Stimulated activated CD4-positive, alpha-beta T cell treated with anti-CD3 and anti-CD28 coated beads, TNF-alpha, amount 100 ng/mL, for 1 hour (primary cell): ENCODE results near the gene WWOX.

Source experiments
- DNase-seq, 3 donors: peaks; one replicate each; pipeline ENCODE4 v3.0.0-alpha.2; 2020; ENCODE audit warnings: low read depth in 3 of 3, low spot score in 1 of 3

WWOX gene

GRCh38 chr16:78258375-78259065 is 159.1 kb downstream of the WWOX start:
- no peak for DNase-seq

GRCh38 chr16:78259873-78260272 is 160.4 kb downstream of the WWOX start:
- DNase-seq: no peak

GRCh38 chr16:78264642-78265041 is 165.2 kb downstream of the WWOX start:
- DNase-seq: no peak

GRCh38 chr16:78269256-78269655 is 169.8 kb downstream of the WWOX start:
- no peak for DNase-seq

- no peak for DNase-seq
These were observed 172.5 kb downstream of the WWOX start for GRCh38 chr16:78271981-78272380.

GRCh38 chr16:78274771-78275170 is 175.3 kb downstream of the WWOX start:
- no peak for DNase-seq

- no peak for DNase-seq
These were observed 176.0 kb downstream of the WWOX start for GRCh38 chr16:78275420-78275819.

GRCh38 chr16:78277321-78278055 is 178.0 kb downstream of the WWOX start:
- no peak for DNase-seq

- no peak for DNase-seq
These were observed 178.6 kb downstream of the WWOX start for GRCh38 chr16:78278056-78278450.

GRCh38 chr16:78281115-78281514 is 181.7 kb downstream of the WWOX start:
- no peak for DNase-seq

GRCh38 chr16:78283548-78284251 is 184.2 kb downstream of the WWOX start:
- no peak for DNase-seq

GRCh38 chr16:78284326-78284725 is 184.9 kb downstream of the WWOX start:
- no peak for DNase-seq

- no peak for DNase-seq
These were observed 185.5 kb downstream of the WWOX start for GRCh38 chr16:78284957-78285434.

GRCh38 chr16:78285437-78285922 is 186.0 kb downstream of the WWOX start:
- DNase-seq: no peak

GRCh38 chr16:78286065-78286464 is 186.6 kb downstream of the WWOX start:
- DNase-seq: no peak

- DNase-seq: no peak
These were observed 189.4 kb downstream of the WWOX start for GRCh38 chr16:78288888-78289287.

GRCh38 chr16:78289373-78289772 is 189.9 kb downstream of the WWOX start:
- no peak for DNase-seq

- DNase-seq: no peak
These were observed 190.4 kb downstream of the WWOX start for GRCh38 chr16:78289844-78290277.

GRCh38 chr16:78290395-78290794 is 190.9 kb downstream of the WWOX start:
- DNase-seq: no peak

GRCh38 chr16:78290872-78291591 is 191.6 kb downstream of the WWOX start:
- DNase-seq: no peak

GRCh38 chr16:78291604-78292003 is 192.2 kb downstream of the WWOX start:
- no peak for DNase-seq
